HepG2 (cell line): Measurements from ENCODE around the gene UAP1L1. TPM values are rescaled to one million over a fixed set of nuclear protein-coding genes. Genes with fewer than 3 reads are reported as not detected.

Experiments
- CBX5 ChIP-seq: sonication (generic); formaldehyde crosslinking; IDR thresholded peaks from 2 replicates; pipeline ENCODE4 v1.4.0; 2020; ENCODE audit warnings: missing genetic modification reagents, borderline replicate concordance
- GMEB2 ChIP-seq: IDR thresholded peaks from 2 replicates; pipeline ENCODE4 v1.6.1; 2016; ENCODE audit warnings: missing biosample characterization, missing genetic modification reagents, low read depth
- HDAC2 ChIP-seq: sonication (generic); formaldehyde crosslinking; IDR thresholded peaks from 2 replicates; pipeline ENCODE4 v1.4.0; 2020; ENCODE audit warnings: missing genetic modification reagents
- HOXA5 ChIP-seq: sonication (generic); formaldehyde crosslinking; IDR thresholded peaks from 2 replicates; pipeline ENCODE4 v1.4.0; 2020; ENCODE audit warnings: missing genetic modification reagents
- PITX1 ChIP-seq: sonication (generic); formaldehyde crosslinking; IDR thresholded peaks from 2 replicates; pipeline ENCODE4 v1.5.1; 2020; ENCODE audit warnings: mild to moderate bottlenecking, missing genetic modification reagents
- RARA ChIP-seq: IDR thresholded peaks from 2 replicates; pipeline ENCODE4 v1.6.1; 2016; ENCODE audit warnings: missing genetic modification reagents, missing compliant biosample characterization
- SUZ12 ChIP-seq: fragments of 150-350 bp; IDR thresholded peaks from 2 replicates; pipeline ENCODE4 v1.6.1; 2014; ENCODE audit warnings: low read depth, low read length
- TBX2 ChIP-seq: sonication (generic); formaldehyde crosslinking; IDR thresholded peaks from 2 replicates; pipeline ENCODE4 v1.5.0; 2020; ENCODE audit warnings: missing genetic modification reagents, mild to moderate bottlenecking, borderline replicate concordance
- ZBTB1 ChIP-seq: sonication (generic); formaldehyde crosslinking; IDR thresholded peaks from 2 replicates; pipeline ENCODE4 v1.4.0; 2020; ENCODE audit warnings: missing genetic modification reagents, borderline replicate concordance
- ZFP91 ChIP-seq: sonication (generic); formaldehyde crosslinking; IDR thresholded peaks from 2 replicates; pipeline ENCODE4 v1.9.0; 2022; ENCODE audit warnings: missing genetic modification reagents, mild to moderate bottlenecking, borderline replicate concordance
- ZNF234 ChIP-seq: sonication (generic); formaldehyde crosslinking; conservative IDR thresholded peaks from 2 replicates; pipeline ENCODE4 v1.5.1; 2020; ENCODE audit warnings: mild to moderate bottlenecking, missing genetic modification reagents
- ZNF329 ChIP-seq: sonication (generic); formaldehyde crosslinking; IDR thresholded peaks from 2 replicates; pipeline ENCODE4 v1.9.0; 2021; ENCODE audit warnings: low read depth, mild to moderate bottlenecking, missing genetic modification reagents
- ZNF629 ChIP-seq: sonication (generic); formaldehyde crosslinking; conservative IDR thresholded peaks from 2 replicates; pipeline ENCODE4 v1.5.0; 2020; ENCODE audit warnings: missing genetic modification reagents
- ZNF674 ChIP-seq: sonication (generic); formaldehyde crosslinking; IDR thresholded peaks from 2 replicates; pipeline ENCODE4 v1.5.0; 2020; ENCODE audit warnings: low read depth, mild to moderate bottlenecking, missing genetic modification reagents
- ZNF788 ChIP-seq: sonication (generic); formaldehyde crosslinking; IDR thresholded peaks from 2 replicates; pipeline ENCODE4 v1.5.0; 2020; ENCODE audit warnings: mild to moderate bottlenecking, missing genetic modification reagents, borderline replicate concordance
- polyA plus RNA-seq, 8 experiments: library from polyadenylated mRNA; depleted of rRNA in 3 of 8; stranded (reverse) in 7 of 8; unstranded in 1 of 8; fragments of >200 nt; fragmentation: Illumina TruSeq in 4 of 8; extraction: Trizol in 4 of 8; gene quantifications; 2 replicates each; pipeline versions ENCODE4 v1.2.1 to v1.2.3, GENCODE V29; 2011 to 2016; ENCODE audit warnings: low read depth in 4 of 8, missing spikeins in 1 of 8, mixed read lengths in 1 of 8; ENCODE audit not compliant: insufficient read depth in 1 of 8
- total RNA-seq, 5 experiments: library from RNA; depleted of rRNA; stranded (reverse); fragments of >200 nt; fragmentation: Illumina TruSeq; extraction: Trizol; gene quantifications; 2 replicates each; pipeline ENCODE4 v1.2.3, GENCODE V29; 2016; ENCODE audit warnings: low read depth in 1 of 5
- TF ChIP-seq, protein P1 (sequence below): sonication (generic); formaldehyde crosslinking; IDR thresholded peaks from 2 replicates; pipeline ENCODE4 v1.4.0; 2020; ENCODE audit warnings: missing genetic modification reagents
- TF ChIP-seq, protein P2 (sequence below): sonication (generic); formaldehyde crosslinking; IDR thresholded peaks from 2 replicates; pipeline ENCODE4 v1.5.0; 2020; ENCODE audit warnings: missing genetic modification reagents, mild to moderate bottlenecking, borderline replicate concordance
- TF ChIP-seq, protein P3 (sequence below): sonication (generic); formaldehyde crosslinking; conservative IDR thresholded peaks from 2 replicates; pipeline ENCODE4 v1.4.0; 2020; ENCODE audit warnings: missing genetic modification reagents

The UAP1L1 gene
- total and polyA plus RNA-seq, 2 of the 13 experiments (the other 11 are each of a cell fraction or from before 2014, with no cell fraction given): 5.4 to 6.4 TPM

GRCh38 chr9:137055385-137056364 lies 21.6 kb upstream of the UAP1L1 start (continued):
- TF ChIP-seq, protein P1, sequence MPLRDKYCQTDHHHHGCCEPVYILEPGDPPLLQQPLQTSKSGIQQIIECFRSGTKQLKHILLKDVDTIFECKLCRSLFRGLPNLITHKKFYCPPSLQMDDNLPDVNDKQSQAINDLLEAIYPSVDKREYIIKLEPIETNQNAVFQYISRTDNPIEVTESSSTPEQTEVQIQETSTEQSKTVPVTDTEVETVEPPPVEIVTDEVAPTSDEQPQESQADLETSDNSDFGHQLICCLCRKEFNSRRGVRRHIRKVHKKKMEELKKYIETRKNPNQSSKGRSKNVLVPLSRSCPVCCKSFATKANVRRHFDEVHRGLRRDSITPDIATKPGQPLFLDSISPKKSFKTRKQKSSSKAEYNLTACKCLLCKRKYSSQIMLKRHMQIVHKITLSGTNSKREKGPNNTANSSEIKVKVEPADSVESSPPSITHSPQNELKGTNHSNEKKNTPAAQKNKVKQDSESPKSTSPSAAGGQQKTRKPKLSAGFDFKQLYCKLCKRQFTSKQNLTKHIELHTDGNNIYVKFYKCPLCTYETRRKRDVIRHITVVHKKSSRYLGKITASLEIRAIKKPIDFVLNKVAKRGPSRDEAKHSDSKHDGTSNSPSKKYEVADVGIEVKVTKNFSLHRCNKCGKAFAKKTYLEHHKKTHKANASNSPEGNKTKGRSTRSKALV (CRISPR knock-in tag): peak; percentile 67; the same call in 1 of the 2 replicates
- TF ChIP-seq ZBTB1 (CRISPR knock-in tag) (no peak), ZNF629 (CRISPR knock-in tag) (peak; percentile 5; the same call in 1 of the 2 replicates), SUZ12 (no peak), GMEB2 (CRISPR knock-in tag) (no peak), ZFP91 (peak; percentile 61), RARA (CRISPR knock-in tag) (peak; percentile 39), ZNF674 (CRISPR knock-in tag) (no peak), TBX2 (CRISPR knock-in tag) (peak; percentile 66), ZNF234 (no peak), ZNF329 (CRISPR knock-in tag) (peak; percentile 66; the same call in 1 of the 2 replicates), ZNF788 (CRISPR knock-in tag) (peak; percentile 90), HOXA5 (0 out of 2 replicates have a peak, but pooled peaks have one; percentile 35), PITX1 (CRISPR knock-in tag) (peak; percentile 59; the same call in 1 of the 2 replicates), HDAC2 (CRISPR knock-in tag) (peak; percentile 54; the same call in 1 of the 2 replicates), CBX5 (CRISPR knock-in tag) (no peak)
- TF ChIP-seq, protein P2, sequence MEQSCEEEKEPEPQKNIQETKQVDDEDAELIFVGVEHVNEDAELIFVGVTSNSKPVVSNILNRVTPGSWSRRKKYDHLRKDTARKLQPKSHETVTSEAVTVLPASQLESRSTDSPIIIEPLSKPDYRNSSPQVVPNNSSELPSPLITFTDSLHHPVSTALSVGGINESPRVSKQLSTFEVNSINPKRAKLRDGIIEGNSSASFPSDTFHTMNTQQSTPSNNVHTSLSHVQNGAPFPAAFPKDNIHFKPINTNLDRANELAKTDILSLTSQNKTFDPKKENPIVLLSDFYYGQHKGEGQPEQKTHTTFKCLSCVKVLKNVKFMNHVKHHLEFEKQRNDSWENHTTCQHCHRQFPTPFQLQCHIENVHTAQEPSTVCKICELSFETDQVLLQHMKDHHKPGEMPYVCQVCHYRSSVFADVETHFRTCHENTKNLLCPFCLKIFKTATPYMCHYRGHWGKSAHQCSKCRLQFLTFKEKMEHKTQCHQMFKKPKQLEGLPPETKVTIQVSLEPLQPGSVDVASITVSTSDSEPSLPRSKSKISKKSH: peak; percentile 96; the same call in 1 of the 2 replicates
- TF ChIP-seq, protein P3, sequence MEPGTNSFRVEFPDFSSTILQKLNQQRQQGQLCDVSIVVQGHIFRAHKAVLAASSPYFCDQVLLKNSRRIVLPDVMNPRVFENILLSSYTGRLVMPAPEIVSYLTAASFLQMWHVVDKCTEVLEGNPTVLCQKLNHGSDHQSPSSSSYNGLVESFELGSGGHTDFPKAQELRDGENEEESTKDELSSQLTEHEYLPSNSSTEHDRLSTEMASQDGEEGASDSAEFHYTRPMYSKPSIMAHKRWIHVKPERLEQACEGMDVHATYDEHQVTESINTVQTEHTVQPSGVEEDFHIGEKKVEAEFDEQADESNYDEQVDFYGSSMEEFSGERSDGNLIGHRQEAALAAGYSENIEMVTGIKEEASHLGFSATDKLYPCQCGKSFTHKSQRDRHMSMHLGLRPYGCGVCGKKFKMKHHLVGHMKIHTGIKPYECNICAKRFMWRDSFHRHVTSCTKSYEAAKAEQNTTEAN (CRISPR knock-in tag): no peak; the same call in 1 of the 2 replicates
